Ishikawa (cell line): ENCODE results near the gene SIGLEC10.

Experiments
- CREB1 ChIP-seq: IDR thresholded peaks from 2 replicates; pipeline ENCODE4 v1.6.1; 2012; ENCODE audit warnings: low read depth
- TAF1 ChIP-seq: IDR thresholded peaks from 2 replicates; pipeline ENCODE4 v1.6.1; 2012; ENCODE audit warnings: low read depth, mild to moderate bottlenecking
- TF ChIP-seq, protein P1 (sequence below): IDR thresholded peaks from 2 replicates; pipeline ENCODE4 v1.6.1; 2012

DNA sequence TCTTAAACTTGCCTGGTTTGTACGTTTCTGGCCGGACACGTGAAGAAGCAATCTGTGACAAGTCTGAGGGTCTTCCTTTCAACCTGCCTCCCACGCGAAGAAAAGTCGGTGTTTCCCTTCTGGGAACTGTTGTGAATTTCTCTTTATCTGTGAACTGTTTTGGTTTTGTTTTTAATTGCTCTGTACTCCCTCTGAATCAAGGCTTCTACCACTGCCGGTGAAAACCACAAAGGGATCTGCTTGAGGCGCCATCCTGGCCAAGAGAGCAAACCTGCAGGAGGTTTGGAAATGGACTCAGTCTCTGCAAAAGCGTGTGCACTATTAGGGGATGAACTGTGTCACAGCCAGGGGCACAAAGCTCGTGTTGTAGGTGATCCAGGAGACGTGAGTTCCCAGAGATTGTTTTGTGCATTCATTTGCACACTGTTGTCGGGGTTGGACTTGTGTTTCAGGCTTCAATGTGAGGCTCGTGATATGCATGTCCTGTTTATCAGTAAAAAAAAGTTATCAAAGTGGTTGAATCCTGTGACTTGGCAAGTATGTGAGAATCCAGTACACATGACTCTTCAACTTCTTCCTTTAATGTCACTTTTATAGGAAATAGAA is 31.1 kb upstream of the SIGLEC10 start:
- TF ChIP-seq CREB1 (no peak), TAF1 (no peak)
- TF ChIP-seq, protein P1, sequence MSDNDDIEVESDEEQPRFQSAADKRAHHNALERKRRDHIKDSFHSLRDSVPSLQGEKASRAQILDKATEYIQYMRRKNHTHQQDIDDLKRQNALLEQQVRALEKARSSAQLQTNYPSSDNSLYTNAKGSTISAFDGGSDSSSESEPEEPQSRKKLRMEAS, result no peak
